Subcutaneous abdominal adipose tissue (tissue), 5 donors: ENCODE data around the gene ADAM15.

Experiments
- H3K27ac ChIP-seq: one replicate; pipeline ENCODE4 v1.7.0; 2013; ENCODE audit warnings: low read depth, mild to moderate bottlenecking, inconsistent platforms, low read length, moderate library complexity
- H3K27me3 ChIP-seq, 5 donors: one replicate each; pipeline ENCODE4 v1.7.0; 2013; ENCODE audit warnings: low read length in 5 of 5, inconsistent platforms in 1 of 5; ENCODE audit not compliant: control insufficient read depth in 5 of 5, insufficient read depth in 4 of 5
- H3K36me3 ChIP-seq, 5 donors: one replicate each; pipeline ENCODE4 v1.7.0; 2013; ENCODE audit warnings: low read length in 5 of 5; ENCODE audit not compliant: control insufficient read depth in 5 of 5, insufficient read depth in 5 of 5
- H3K4me1 ChIP-seq, 5 donors: one replicate each; pipeline ENCODE4 v1.7.0; 2013; ENCODE audit warnings: low read length in 5 of 5, mild to moderate bottlenecking in 3 of 5, moderate library complexity in 1 of 5; ENCODE audit not compliant: control insufficient read depth in 5 of 5, insufficient read depth in 5 of 5
- H3K4me3 ChIP-seq, 5 donors: one replicate each; pipeline ENCODE4 v1.7.0; 2013; ENCODE audit warnings: low read length in 5 of 5, low read depth in 1 of 5
- H3K9ac ChIP-seq, 5 donors: one replicate each; pipeline ENCODE4 v1.7.0; 2013; ENCODE audit warnings: low read length in 5 of 5, mild to moderate bottlenecking in 4 of 5, moderate library complexity in 3 of 5
- H3K9me3 ChIP-seq, 5 donors: one replicate each; pipeline ENCODE4 v1.7.0; 2013; ENCODE audit warnings: low read length in 5 of 5; ENCODE audit not compliant: control insufficient read depth in 5 of 5
- donor health status: healthy.
- donor health status: healthy.
- donor health status: healthy.
- donor health status: healthy.
- donor health status: healthy.

The ADAM15 gene

GRCh38 chr1:155069551-155070157 lies 18.5 kb downstream of the ADAM15 start:
- H3K27me3 ChIP-seq: no peaks in the 10 kb centered on the region
- no peak overlapping the region for H3K4me3 ChIP-seq
- no peak overlapping the region for H3K9ac ChIP-seq
- peaks cover 0 to 14% (median 4%) of the 10 kb centered on the region in 5 donors for H3K36me3 ChIP-seq
- no peak overlapping the region for H3K27ac ChIP-seq
- H3K4me1 ChIP-seq: peaks cover 0 to 23% (median 16%) of the 10 kb centered on the region in 5 donors
- no peaks in the 10 kb centered on the region for H3K9me3 ChIP-seq

GRCh38 chr1:155070158-155070621 lies 19.1 kb downstream of the ADAM15 start:
- Histone ChIP-seq H3K9me3 (no peaks in the 10 kb centered on the region), H3K27ac (no peak overlapping the region), H3K4me1 (peaks cover 0 to 20% (median 16%) of the 10 kb centered on the region in 5 donors), H3K36me3 (peaks cover 0 to 14% (median 4%) of the 10 kb centered on the region in 5 donors), H3K27me3 (no peaks in the 10 kb centered on the region), H3K4me3 (peak overlapping the region; percentile 58 to 70 (median 64)), H3K9ac (peak overlapping the region in 3 of 5 donors; percentile 66 to 77 (median 67))

- Histone ChIP-seq H3K27ac (peak overlapping the region; percentile 23), H3K4me3 (peak overlapping the region; percentile 58 to 70 (median 64)), H3K9ac (peak overlapping the region in 4 of 5 donors; percentile 19 to 77 (median 66)), H3K4me1 (peaks cover 0 to 20% (median 16%) of the 10 kb centered on the region in 5 donors), H3K27me3 (no peaks in the 10 kb centered on the region), H3K9me3 (no peaks in the 10 kb centered on the region), H3K36me3 (peaks cover 0 to 14% (median 4%) of the 10 kb centered on the region in 5 donors)
Measured at GRCh38 chr1:155070721-155071569, 19.8 kb downstream of the ADAM15 start.

- Histone ChIP-seq H3K9me3 (no peaks in the 10 kb centered on the region), H3K9ac (peak overlapping the region in 2 of 5 donors; percentile 7 to 77), H3K36me3 (peaks cover 0 to 9% (median 3%) of the 10 kb centered on the region in 5 donors), H3K4me1 (peaks cover 0 to 20% (median 16%) of the 10 kb centered on the region in 5 donors), H3K27me3 (no peaks in the 10 kb centered on the region), H3K27ac (peak overlapping the region; percentile 23), H3K4me3 (peak overlapping the region in 1 of 5 donors; percentile 70)
Measured at GRCh38 chr1:155071701-155072100, 20.6 kb downstream of the ADAM15 start.

- peaks cover 0 to 20% (median 16%) of the 10 kb centered on the region in 5 donors for H3K4me1 ChIP-seq
- H3K27me3 ChIP-seq: no peaks in the 10 kb centered on the region
Measured at GRCh38 chr1:155072531-155073289, 21.6 kb downstream of the ADAM15 start.

GRCh38 chr1:155073377-155074242 lies 22.5 kb downstream of the ADAM15 start:
- Histone ChIP-seq H3K36me3 (peaks cover 0 to 8% (median 0%) of the 10 kb centered on the region in 5 donors), H3K4me3 (no peak overlapping the region), H3K9me3 (no peaks in the 10 kb centered on the region), H3K4me1 (peaks cover 0 to 24% (median 19%) of the 10 kb centered on the region in 5 donors), H3K9ac (no peak overlapping the region), H3K27me3 (no peaks in the 10 kb centered on the region), H3K27ac (no peak overlapping the region)

More at GRCh38 chr1:155072531-155073289, 21.6 kb downstream of the ADAM15 start:
- Histone ChIP-seq H3K27ac (no peak overlapping the region), H3K9me3 (no peaks in the 10 kb centered on the region), H3K9ac (no peak overlapping the region), H3K36me3 (peaks cover 0 to 8% (median 0%) of the 10 kb centered on the region in 5 donors), H3K4me3 (no peak overlapping the region)

- Histone ChIP-seq H3K36me3 (no peaks in the 10 kb centered on the region), H3K9me3 (no peaks in the 10 kb centered on the region), H3K9ac (no peak overlapping the region), H3K4me3 (no peak overlapping the region), H3K27ac (no peak overlapping the region), H3K27me3 (peaks cover 11 to 15% (median 14%) of the 10 kb centered on the region in 5 donors), H3K4me1 (peaks cover 0 to 40% (median 31%) of the 10 kb centered on the region in 5 donors)
Measured at GRCh38 chr1:155075535-155075934, 24.4 kb downstream of the ADAM15 start.

- Histone ChIP-seq H3K4me3 (no peak overlapping the region), H3K27ac (no peak overlapping the region), H3K9me3 (no peaks in the 10 kb centered on the region), H3K27me3 (peaks cover 17 to 22% (median 22%) of the 10 kb centered on the region in 5 donors), H3K9ac (no peak overlapping the region), H3K4me1 (peaks cover 0 to 40% (median 31%) of the 10 kb centered on the region in 5 donors), H3K36me3 (no peaks in the 10 kb centered on the region)
Measured at GRCh38 chr1:155076371-155076770, 25.3 kb downstream of the ADAM15 start.

- Histone ChIP-seq H3K36me3 (no peaks in the 10 kb centered on the region), H3K9ac (no peak overlapping the region), H3K27me3 (peaks cover 26 to 32% (median 30%) of the 10 kb centered on the region in 5 donors), H3K4me3 (no peak overlapping the region), H3K9me3 (no peaks in the 10 kb centered on the region), H3K27ac (no peak overlapping the region), H3K4me1 (peaks cover 0 to 42% (median 36%) of the 10 kb centered on the region in 5 donors)
Measured at GRCh38 chr1:155077346-155077745, 26.2 kb downstream of the ADAM15 start.
